ENCODE measurements around the gene TTC34. TPM values are rescaled to one million over a fixed set of nuclear protein-coding genes. Genes with fewer than 3 reads are reported as not detected.
"Not testable (repeated sequence)": the region's sequence is repeated elsewhere in the genome, so short reads cannot be mapped to it uniquely, and the experiment has no call there.

The TTC34 gene
- total and polyA plus RNA-seq, 5 experiments from 2014 or later, result 0.03 to 6.2 (median 0.37) TPM

DNA sequence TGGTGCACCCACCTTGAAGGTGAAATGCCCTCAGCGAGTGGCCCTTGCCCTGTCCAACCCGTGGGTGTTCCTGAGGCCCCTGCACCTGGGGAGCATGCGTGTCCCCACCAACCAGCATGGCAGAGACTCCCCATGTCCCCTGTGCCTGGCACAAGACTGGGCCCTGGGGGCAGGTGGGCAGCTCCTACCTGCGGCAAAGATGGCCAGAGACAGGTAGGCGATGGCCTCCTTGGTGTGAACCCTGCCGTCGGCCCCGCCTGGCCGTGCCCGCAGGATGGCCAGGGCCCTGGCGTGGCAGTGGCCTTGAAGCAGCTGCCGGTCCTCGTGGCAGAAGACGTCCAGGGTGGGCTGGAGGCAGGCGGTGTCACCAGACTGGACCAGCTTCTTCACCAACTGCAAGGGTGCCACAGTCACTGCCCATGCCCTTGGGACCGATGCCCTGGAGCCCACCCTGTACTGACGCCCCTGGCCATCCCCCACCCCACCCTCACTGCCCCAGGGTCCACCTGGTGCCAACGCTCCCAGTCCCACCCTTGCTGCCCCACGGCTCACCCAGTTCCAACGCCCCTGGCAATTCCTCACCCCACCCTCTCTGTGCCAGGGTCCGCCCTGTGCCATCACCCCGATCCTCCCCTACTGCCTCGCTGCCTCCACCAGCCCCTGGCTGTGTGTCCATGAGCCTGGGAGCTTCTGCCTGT lies 15.7 kb downstream of the TTC34 start:
- POLR2A ChIA-PET, result no interaction called here

DNA sequence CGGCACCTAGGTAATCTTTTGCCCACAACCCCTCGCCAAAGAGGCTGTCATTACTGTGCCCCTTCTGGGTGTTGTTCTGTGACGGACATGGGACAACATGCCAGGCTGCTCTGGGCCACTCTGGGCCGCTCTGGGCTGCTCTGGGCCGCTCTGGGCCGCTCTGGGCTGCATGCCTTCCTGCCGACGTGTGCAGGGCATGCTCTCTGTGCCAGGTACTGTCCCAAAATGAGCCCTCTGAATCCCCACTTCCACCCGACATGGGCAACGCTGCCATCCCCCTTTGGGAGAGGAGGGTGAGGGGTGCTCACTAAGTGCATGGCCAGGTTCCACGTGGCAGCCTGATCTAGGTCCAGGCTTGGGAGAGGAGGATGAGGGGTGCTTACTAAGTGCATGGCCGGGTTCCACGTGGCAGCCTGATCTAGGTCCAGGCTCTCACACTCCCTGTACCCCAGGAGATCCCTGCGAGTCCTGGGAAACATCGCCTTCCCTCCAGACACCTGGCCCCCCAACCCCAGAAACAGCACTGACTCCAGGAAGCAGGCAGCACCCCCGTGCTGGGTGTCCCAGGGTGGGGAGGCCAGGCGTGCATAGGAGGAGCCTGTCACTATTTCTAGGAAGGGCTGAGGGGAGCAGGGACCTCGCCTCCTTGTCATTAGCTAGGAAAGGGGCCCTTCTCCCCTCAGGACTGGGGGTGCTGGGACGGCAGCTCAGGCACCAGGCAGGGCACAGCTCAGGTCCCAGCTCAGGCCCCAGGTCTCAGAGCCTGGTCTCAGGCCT lies 16.5 kb downstream of the TTC34 start:
- POLR2A ChIA-PET, result no interaction called here
- Mint-ChIP-seq H3K36me3 (peaks cover 0 to 29% (median 9%) of the 10 kb centered on the region in 3 donors), H3K4me3 (no peak overlapping the region), H3K27ac (no peak overlapping the region), H3K9me3 (peaks cover 9 to 33% (median 26%) of the 10 kb centered on the region in 9 donors), H3K4me1 (peaks cover 0 to 6% (median 5%) of the 10 kb centered on the region in 4 donors), H3K27me3 (peaks cover 18 to 47% (median 29%) of the 10 kb centered on the region in 5 donors)
- peak in 1 of 10 donors; percentile 43 for DNase-seq
- ATAC-seq, result no peak

More for the DNA sequence above, 15.7 kb downstream of the TTC34 start:
- H3K27ac Mint-ChIP-seq, result peak overlapping the region in 1 of 10 donors; percentile 75
- peak in 1 of 10 donors; percentile 40 for DNase-seq
- H3K9me3 Mint-ChIP-seq, result peaks cover 9 to 31% (median 20%) of the 10 kb centered on the region in 9 donors
- H3K36me3 Mint-ChIP-seq, result peaks cover 0 to 22% (median 9%) of the 10 kb centered on the region in 3 donors
- peaks cover 16 to 45% (median 26%) of the 10 kb centered on the region in 5 donors for H3K27me3 Mint-ChIP-seq
- H3K4me1 Mint-ChIP-seq, result peaks cover 0 to 8% (median 6%) of the 10 kb centered on the region in 4 donors
- H3K4me3 Mint-ChIP-seq, result no peak overlapping the region
- ATAC-seq, result no peak

DNA sequence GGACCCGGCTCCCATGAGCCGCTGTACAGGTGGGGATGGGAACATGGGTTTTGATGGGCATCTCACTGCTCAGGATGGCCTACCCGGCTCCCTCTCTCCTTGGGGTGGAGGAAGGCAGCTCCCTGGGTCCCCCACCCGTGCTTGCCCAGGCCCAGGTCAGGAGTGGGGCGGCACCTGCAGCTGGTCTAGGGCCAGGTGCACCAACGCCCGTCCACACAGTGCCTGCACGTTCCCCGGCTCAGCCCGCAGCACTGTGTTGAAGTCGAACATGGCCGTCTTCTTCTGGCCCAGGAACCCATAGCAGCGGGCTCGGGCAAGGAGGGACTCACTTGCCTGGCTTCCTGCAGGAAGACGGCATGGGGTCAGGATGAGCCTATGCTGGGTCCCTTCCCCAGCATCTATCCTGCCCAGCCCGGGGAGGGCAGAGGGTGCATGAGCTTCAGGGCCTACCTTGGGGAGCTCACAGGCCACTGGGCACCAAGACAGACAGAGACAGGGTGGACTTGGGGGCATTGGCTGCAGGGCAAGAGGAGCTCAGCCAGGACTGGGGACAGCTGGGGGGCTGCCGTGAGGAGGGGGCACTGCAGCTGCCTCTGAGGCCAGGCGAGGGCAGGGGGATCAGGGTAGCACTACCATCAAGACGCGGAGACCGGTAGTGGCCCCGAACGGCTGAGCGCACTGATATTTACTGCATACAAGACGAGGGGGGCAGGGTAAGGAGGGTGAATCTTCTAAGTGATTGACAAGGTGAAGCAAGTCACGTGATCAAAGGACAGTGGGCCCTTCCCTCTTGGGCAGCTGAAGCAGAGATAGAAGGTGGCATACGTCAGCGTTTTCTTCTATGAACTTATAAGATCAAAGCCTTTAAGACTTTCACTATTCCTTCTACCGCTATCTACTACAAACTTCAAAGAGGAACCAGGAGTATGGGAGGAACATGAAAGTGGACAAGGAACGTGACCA lies 17.8 kb downstream of the TTC34 start:
- Mint-ChIP-seq H3K27ac (no peak overlapping the region), H3K27me3 (peaks cover 22 to 53% (median 34%) of the 10 kb centered on the region in 5 donors), H3K4me3 (peak overlapping the region in 1 of 10 donors; percentile 20), H3K36me3 (peaks cover 0 to 30% (median 9%) of the 10 kb centered on the region in 3 donors), H3K9me3 (peaks cover 9 to 34% (median 27%) of the 10 kb centered on the region in 9 donors), H3K4me1 (peaks cover 0 to 6% (median under 1%) of the 10 kb centered on the region in 4 donors)
- ATAC-seq (no peak), DNase-seq (no peak)
- POLR2A ChIA-PET, result no interaction called here

DNA sequence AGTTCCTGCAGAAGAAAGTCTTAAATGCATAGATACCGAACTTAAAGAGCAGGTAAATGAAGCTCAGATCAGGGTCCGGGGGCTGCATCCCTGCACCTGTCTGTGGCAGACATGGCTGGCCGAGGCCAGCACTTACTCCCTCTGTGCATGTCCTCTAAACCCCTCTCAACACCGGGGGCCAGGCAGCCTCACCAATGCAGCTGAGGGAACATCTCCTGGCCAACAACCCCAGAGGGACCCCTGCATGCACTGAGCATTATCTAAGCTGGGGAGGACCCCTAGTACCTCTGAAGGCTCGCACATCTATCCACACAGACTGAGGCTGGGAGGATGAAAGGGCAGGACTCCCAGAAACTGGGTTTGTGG lies 18.4 kb downstream of the TTC34 start:
- Mint-ChIP-seq H3K4me3 (no peak overlapping the region), H3K27ac (no peak overlapping the region), H3K36me3 (peaks cover 0 to 30% (median 9%) of the 10 kb centered on the region in 3 donors), H3K9me3 (peaks cover 9 to 34% (median 27%) of the 10 kb centered on the region in 9 donors), H3K27me3 (peaks cover 21 to 51% (median 30%) of the 10 kb centered on the region in 5 donors), H3K4me1 (peaks cover 0 to 2% (median 0%) of the 10 kb centered on the region in 4 donors)
- ATAC-seq (no peak), DNase-seq (no peak)
- POLR2A ChIA-PET, result no interaction called here

DNA sequence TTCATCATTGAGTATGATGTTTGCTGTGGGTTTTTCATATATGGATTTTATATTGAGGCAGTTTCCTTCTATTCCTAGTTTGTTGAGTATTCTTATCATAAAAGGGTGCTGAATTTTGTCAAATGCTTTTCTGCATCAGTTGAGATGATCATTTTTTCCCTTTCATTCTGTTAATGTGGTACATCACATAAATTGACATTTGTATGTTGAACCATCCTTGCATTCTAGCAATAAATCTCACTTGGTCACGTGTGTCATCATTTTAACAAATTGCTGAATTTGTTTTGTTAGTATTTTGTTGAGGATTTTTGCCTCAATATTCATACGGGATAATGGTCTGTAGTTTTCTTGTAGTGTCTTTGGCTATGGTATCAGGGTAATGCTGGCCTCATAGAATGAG lies 19.9 kb downstream of the TTC34 start:
- no peak overlapping the region for H3K4me3 Mint-ChIP-seq
- ATAC-seq, result no peak
- H3K27ac Mint-ChIP-seq, result no peak overlapping the region
- peaks cover 0 to 30% (median 9%) of the 10 kb centered on the region in 3 donors for H3K36me3 Mint-ChIP-seq
- no peak for DNase-seq
- H3K27me3 Mint-ChIP-seq, result peaks cover 18 to 41% (median 26%) of the 10 kb centered on the region in 5 donors
- H3K9me3 Mint-ChIP-seq, result peaks cover 9 to 34% (median 25%) of the 10 kb centered on the region in 9 donors
- POLR2A ChIA-PET, result no interaction called here
- no peaks in the 10 kb centered on the region for H3K4me1 Mint-ChIP-seq

DNA sequence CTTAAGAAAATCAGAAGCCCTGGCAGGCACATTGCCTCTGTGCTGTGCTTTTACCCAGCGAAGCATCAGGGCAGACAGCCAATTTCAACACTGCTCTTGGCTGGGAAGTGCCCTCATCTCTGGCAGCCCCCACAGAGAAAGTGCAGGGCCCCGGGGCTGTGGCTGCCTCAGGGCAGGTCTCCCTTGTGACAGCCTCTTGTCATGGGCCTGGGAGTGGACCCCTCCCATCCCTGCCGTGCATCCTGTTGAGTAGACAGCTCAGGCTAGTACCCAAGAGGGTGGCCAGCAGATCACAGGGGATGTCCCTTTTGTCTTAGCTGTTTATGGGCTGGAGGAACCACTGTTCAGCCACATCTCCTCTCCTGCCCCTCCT lies 23.3 kb downstream of the TTC34 start:
- POLR2A ChIA-PET, result no interaction called here
- Mint-ChIP-seq H3K4me1 (no peaks in the 10 kb centered on the region), H3K27ac (no peak overlapping the region)

DNA sequence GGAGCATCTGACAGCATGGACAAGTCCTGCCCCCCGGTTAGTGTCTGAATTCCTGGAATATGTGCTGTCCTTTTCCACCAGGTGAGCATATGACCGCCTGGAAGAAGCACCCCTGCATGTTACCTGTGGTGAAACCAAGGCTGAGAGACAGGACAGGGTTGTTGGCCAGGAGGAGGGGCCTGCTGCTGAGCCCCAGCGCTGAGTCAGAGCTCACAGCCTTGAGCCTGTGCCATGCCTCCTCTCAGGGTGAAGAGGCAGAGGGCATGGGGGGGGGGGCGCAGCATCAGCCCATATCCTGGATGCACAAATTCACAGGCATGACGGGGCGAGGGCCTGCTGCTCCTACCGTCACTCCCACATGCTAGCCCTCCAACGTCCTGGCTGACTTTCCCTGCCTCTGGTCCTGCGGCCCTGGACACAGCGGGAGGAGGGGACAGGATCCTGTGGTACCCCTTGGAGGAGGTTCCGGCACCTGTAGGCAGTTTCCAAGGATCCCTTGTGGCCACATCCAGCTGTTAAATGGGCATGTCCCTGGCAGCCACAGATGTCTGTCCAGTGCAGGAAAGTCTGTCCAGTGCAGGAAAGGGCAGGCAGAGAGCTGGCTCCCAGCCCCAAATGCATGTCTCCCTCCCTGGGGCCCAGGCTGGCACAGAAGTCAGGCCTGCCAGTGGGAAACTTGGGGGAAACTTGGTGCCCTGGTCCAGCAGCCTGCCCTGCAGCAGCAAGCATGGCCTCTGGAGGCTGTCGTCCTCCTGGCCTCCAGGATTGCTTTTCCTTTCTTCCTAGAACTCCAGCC lies 23.9 kb downstream of the TTC34 start:
- no peak overlapping the region for H3K4me3 Mint-ChIP-seq
- no peak for DNase-seq
- H3K27me3 Mint-ChIP-seq, result peaks cover 18 to 31% (median 24%) of the 10 kb centered on the region in 5 donors
- peaks cover 9 to 30% (median 21%) of the 10 kb centered on the region in 9 donors for H3K9me3 Mint-ChIP-seq
- no peaks in the 10 kb centered on the region for H3K4me1 Mint-ChIP-seq
- peaks cover 0 to 26% (median 9%) of the 10 kb centered on the region in 3 donors for H3K36me3 Mint-ChIP-seq
- POLR2A ChIA-PET, result interaction anchor here (0.7 kb wide), 1 partner anchor 69 kb away, joined by 5 read pairs; no protein-coding TSS in a partner anchor
- ATAC-seq, result no peak
- H3K27ac Mint-ChIP-seq, result no peak overlapping the region

More for the DNA sequence above, 23.3 kb downstream of the TTC34 start:
- peak in 1 of 10 donors; percentile 51 for DNase-seq
- Mint-ChIP-seq H3K36me3 (peaks cover 0 to 30% (median 9%) of the 10 kb centered on the region in 3 donors), H3K9me3 (peaks cover 9 to 34% (median 24%) of the 10 kb centered on the region in 9 donors), H3K4me3 (no peak overlapping the region), H3K27me3 (peaks cover 18 to 31% (median 24%) of the 10 kb centered on the region in 5 donors)
- ATAC-seq, result no peak

DNA sequence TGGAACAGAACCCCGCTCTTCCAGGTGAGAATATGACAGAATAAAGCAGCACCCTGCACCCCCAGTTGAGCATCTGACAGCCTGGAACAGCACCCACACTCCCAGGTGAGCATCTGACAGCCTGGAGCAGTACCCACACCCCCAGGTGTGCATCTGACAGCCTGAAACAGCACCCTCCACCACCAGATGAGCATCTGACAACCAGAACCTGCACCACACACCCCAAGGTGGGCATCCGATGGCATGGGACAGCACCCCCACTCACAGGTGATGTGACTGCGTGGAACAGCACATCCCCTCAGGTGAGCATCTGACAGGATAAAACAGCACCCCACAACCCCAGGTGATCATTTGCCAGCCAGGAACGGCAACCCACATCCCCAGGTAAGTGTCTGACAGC lies 26.2 kb downstream of the TTC34 start:
- H3K4me1 Mint-ChIP-seq, H3K36me3 Mint-ChIP-seq, ATAC-seq, H3K9me3 Mint-ChIP-seq, DNase-seq, H3K4me3 Mint-ChIP-seq, H3K27ac Mint-ChIP-seq, POLR2A ChIA-PET: not testable (repeated sequence)
- H3K27me3 Mint-ChIP-seq, result peaks cover 12 to 26% (median 13%) of the 10 kb centered on the region in 5 donors

DNA sequence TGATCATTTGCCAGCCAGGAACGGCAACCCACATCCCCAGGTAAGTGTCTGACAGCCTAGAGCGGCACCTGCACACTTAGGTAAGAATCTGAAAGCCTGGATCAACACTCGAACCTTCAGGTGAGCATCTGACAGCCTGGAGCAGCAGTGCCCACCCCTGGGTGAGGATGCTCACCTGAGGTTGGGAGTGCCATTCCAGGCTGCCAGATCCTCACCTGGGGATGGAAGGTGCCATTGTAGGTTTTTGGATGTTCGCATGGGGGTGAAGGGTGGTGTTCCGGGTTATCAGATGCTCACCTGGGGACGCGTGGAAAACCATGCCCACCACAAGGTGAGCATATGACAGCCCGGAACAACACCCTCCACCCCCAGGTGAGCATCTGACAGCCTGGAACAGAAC lies 33.4 kb downstream of the TTC34 start:
- POLR2A ChIA-PET, H3K9me3 Mint-ChIP-seq, H3K4me1 Mint-ChIP-seq, ATAC-seq, H3K27ac Mint-ChIP-seq, H3K27me3 Mint-ChIP-seq, DNase-seq, H3K4me3 Mint-ChIP-seq, H3K36me3 Mint-ChIP-seq: not testable (repeated sequence)

DNA sequence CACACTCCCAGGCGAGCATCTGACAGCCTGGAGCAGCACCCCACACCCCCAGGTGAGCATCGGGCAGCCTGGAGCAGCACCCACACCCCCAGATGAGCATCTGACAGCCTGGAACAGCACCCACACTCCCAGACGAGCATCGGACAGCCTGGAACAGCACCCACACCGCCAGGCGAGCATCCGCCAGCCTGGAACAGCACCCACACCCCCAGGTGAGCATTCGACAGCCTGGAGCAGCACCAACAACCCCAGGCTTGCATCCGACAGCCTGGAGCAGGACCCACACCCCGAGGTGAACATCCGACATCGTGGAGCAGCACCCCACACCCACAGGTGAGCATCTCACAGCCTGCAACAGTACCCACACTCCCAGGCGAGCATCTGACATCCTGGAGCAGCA lies 42.1 kb downstream of the TTC34 start:
- ATAC-seq, H3K27ac Mint-ChIP-seq, POLR2A ChIA-PET, H3K27me3 Mint-ChIP-seq, H3K4me3 Mint-ChIP-seq, H3K36me3 Mint-ChIP-seq, H3K4me1 Mint-ChIP-seq, DNase-seq, H3K9me3 Mint-ChIP-seq: not testable (repeated sequence)

DNA sequence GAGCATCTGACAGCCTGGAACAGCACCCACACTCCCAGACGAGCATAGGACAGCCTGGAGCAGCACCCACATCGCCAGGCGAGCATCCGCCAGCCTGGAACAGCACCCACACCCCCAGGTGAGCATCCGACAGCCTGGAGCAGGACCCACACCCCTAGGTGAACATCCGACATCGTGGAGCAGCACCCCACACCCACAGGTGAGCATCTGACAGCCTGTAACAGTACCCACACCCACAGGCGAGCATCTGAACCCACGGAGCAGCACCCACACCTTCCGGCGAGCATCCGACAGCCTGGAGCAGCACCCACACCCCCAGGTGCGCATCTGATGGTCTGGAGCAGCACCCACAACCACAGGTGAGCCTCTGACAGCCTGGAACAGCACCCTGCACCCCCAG lies 44.0 kb downstream of the TTC34 start:
- H3K27ac Mint-ChIP-seq, H3K27me3 Mint-ChIP-seq, H3K9me3 Mint-ChIP-seq, DNase-seq, H3K4me3 Mint-ChIP-seq, ATAC-seq, H3K36me3 Mint-ChIP-seq, POLR2A ChIA-PET, H3K4me1 Mint-ChIP-seq: not testable (repeated sequence)

DNA sequence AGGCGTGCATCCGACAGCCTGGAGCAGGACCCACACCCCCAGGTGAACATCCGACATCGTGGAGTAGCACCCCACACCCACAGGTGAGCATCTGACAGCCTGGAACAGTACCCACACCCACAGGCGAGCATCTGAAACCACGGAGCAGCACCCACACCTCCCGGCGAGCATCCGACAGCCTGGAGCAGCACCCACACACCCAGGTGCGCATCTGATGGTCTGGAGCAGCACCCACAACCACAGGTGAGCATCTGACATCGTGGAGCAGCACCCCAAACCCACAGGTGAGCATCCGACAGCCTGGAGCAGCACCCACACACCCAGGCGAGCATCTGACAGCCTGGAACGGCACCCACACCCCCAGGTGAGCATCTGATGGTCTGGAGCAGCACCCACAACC lies 46.1 kb downstream of the TTC34 start:
- H3K27me3 Mint-ChIP-seq, result peaks cover 0 to 10% (median 0%) of the 10 kb centered on the region in 5 donors
- ATAC-seq, H3K4me3 Mint-ChIP-seq, DNase-seq, H3K27ac Mint-ChIP-seq, H3K36me3 Mint-ChIP-seq, H3K4me1 Mint-ChIP-seq, POLR2A ChIA-PET, H3K9me3 Mint-ChIP-seq: not testable (repeated sequence)

Data from naive thymus-derived CD8-positive, alpha-beta T cell (primary cell).